HG03460 (cell line): ENCODE results near the gene TIAM2.
"Not testable (repeated sequence)": the region's sequence is repeated elsewhere in the genome, so short reads cannot be mapped to it uniquely, and the experiment has no call there.

ENCODE experiments used
- ATAC-seq: cut with Tn5 transposase; IDR thresholded peaks from one replicate; pipeline ENCODE4 v1.9.1; 2021; ENCODE audit not compliant: unreplicated experiment

Gene TIAM2

GRCh38 chr6:155188707-155189496 lies 193.8 kb downstream of the TIAM2 start:
- no peak for ATAC-seq

- no peak for ATAC-seq
Measured at GRCh38 chr6:155190677-155191076, 195.6 kb downstream of the TIAM2 start.

GRCh38 chr6:155193526-155193925 lies 198.4 kb downstream of the TIAM2 start:
- ATAC-seq: no peak

- ATAC-seq: no peak
Measured at GRCh38 chr6:155194399-155194798, 199.3 kb downstream of the TIAM2 start.

- no peak for ATAC-seq
Measured at GRCh38 chr6:155195903-155196302, 200.8 kb downstream of the TIAM2 start.

GRCh38 chr6:155196911-155197310 lies 201.8 kb downstream of the TIAM2 start:
- no peak for ATAC-seq

GRCh38 chr6:155197932-155198331 lies 202.8 kb downstream of the TIAM2 start:
- no peak for ATAC-seq

- ATAC-seq: peak; percentile 75
Measured at GRCh38 chr6:155200012-155200411, 204.9 kb downstream of the TIAM2 start.

GRCh38 chr6:155201461-155202226 lies 206.5 kb downstream of the TIAM2 start:
- ATAC-seq: no peak

GRCh38 chr6:155207223-155207622 lies 212.1 kb downstream of the TIAM2 start:
- no peak for ATAC-seq

- no peak for ATAC-seq
Measured at GRCh38 chr6:155212106-155212505, 217.0 kb downstream of the TIAM2 start.

GRCh38 chr6:155212616-155213380 lies 217.7 kb downstream of the TIAM2 start:
- ATAC-seq: no peak

- no peak for ATAC-seq
Measured at GRCh38 chr6:155213611-155214372, 218.7 kb downstream of the TIAM2 start.

GRCh38 chr6:155215906-155216305 lies 220.8 kb downstream of the TIAM2 start:
- ATAC-seq: no peak

GRCh38 chr6:155216312-155217046 lies 221.4 kb downstream of the TIAM2 start:
- ATAC-seq: no peak

GRCh38 chr6:155218711-155219110 lies 223.6 kb downstream of the TIAM2 start:
- ATAC-seq: not testable (repeated sequence)

- ATAC-seq: no peak
Measured at GRCh38 chr6:155219299-155219698, 224.2 kb downstream of the TIAM2 start.

- ATAC-seq: no peak
Measured at GRCh38 chr6:155219858-155220301, 224.8 kb downstream of the TIAM2 start.

- ATAC-seq: no peak
Measured at GRCh38 chr6:155221086-155221485, 226.0 kb downstream of the TIAM2 start.

GRCh38 chr6:155222506-155222905 lies 227.4 kb downstream of the TIAM2 start:
- no peak for ATAC-seq
